Body of pancreas (tissue), 4 donors: ENCODE data around the gene CCER1. TPM values are rescaled to one million over a fixed set of nuclear protein-coding genes. Genes with fewer than 3 reads are reported as not detected.

ENCODE experiments used
- ATAC-seq: fragments of 150-250 bp; one replicate; pipeline ENCODE4 v1.9.1; 2016
- DNase-seq, 4 donors: peaks; one replicate each; pipeline ENCODE4 v3.0.0-alpha.2; 2019
- H3K27ac ChIP-seq, 4 donors: fragments of 200-600 bp; sonication (generic); 1 replicate in 3 of 4; 2 replicates in 1 of 4; pipeline versions ENCODE4 v1.5.1 to v1.6.1; 2016 to 2019; ENCODE audit warnings: mild to moderate bottlenecking in 1 of 4, mixed read lengths in 1 of 4, moderate library complexity in 1 of 4
- H3K27me3 ChIP-seq, 2 donors: fragments of 200-600 bp; sonication (generic); one replicate each; pipeline ENCODE4 v1.6.0; 2016; ENCODE audit warnings: mild to moderate bottlenecking in 1 of 2
- H3K36me3 ChIP-seq, 2 donors: fragments of 200-600 bp; sonication (generic); replicated peaks in 1 of 2; 2 replicates each; pipeline ENCODE4 v1.5.1; 2016; ENCODE audit warnings: low read depth in 2 of 2; ENCODE audit not compliant: insufficient read depth in 1 of 2
- H3K4me1 ChIP-seq: fragments of 200-600 bp; sonication (generic); one replicate; pipeline ENCODE4 v1.6.0; 2016
- H3K4me3 ChIP-seq, 2 donors: fragments of 200-600 bp; sonication (generic); 1 replicate in 1 of 2; 2 replicates in 1 of 2; pipeline ENCODE4 v1.5.1; 2016 to 2019
- H3K9me3 ChIP-seq, 3 donors: fragments of 200-600 bp; sonication (generic); 1 replicate in 2 of 3; 2 replicates in 1 of 3; pipeline ENCODE4 v1.5.1; 2016
- CTCF ChIP-seq, 7 experiments: fragments of 450-650 bp in 4 of 7; fragments of 200-600 bp in 3 of 7; sonication (generic) in 3 of 7; IDR thresholded peaks; one replicate each; pipeline ENCODE4 v1.5.1; 2016 to 2019; ENCODE audit warnings: antibody characterized with exemption in 7 of 7
- POLR2A ChIP-seq, 3 donors: fragments of 450-650 bp; IDR thresholded peaks; one replicate each; pipeline ENCODE4 v1.6.1; 2016; ENCODE audit warnings: antibody characterized with exemption in 3 of 3, mild to moderate bottlenecking in 2 of 3
- WGBS, 2 donors: methylation state at CpG; one replicate each; pipeline ENCODE4 v1.1.5; 2017; 5-methylcytosine and 5-hydroxymethylcytosine counted together
- intact Hi-C: fragments of 100-400 bp; cut with DNase I; formaldehyde crosslinking; loops from one replicate; pipeline ENCODE4 v1.15.1; 2023
- total RNA-seq, 2 donors: library from RNA; depleted of rRNA; stranded (reverse); fragments of >200 nt; gene quantifications; one replicate each; pipeline ENCODE4 v1.1.0, GENCODE V29; 2016

Gene CCER1
- total RNA-seq, 2 donors from 2014 or later, result not detected

DNA sequence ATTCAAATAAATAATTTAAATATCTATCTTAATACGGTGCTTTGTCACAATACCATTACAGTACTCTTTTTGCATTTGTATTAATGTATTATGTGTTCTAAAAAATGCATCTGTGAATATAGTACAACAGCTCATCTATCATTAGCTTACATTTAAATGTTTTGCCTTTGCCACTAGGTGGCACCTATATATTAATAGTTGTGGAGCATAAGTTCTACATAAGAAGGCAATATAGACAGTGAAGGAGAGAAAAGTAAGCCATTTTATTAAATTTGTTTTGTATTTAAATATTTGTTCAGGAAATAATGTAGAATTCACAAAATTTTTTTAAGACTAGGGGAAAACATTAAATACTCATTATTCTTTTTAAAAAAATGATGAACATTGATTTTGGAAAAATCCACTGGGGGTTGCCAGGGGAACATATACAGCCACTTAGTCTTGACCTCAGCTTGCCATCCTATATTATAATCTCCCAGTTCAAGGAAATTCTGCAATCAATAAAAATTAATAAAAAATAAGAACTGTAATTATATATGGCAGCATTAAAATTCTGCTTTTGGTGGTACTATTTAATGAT, 9.8 kb downstream of the CCER1 start:
- H3K27ac ChIP-seq, result no peak overlapping the region
- H3K36me3 ChIP-seq, result no peaks in the 10 kb centered on the region
- TF ChIP-seq CTCF (IDR thresholded peaks at IDR 0.05), result peak in 6 of 7 experiments; percentile 20 to 48 (median 42)
- no peak for TF ChIP-seq POLR2A (IDR thresholded peaks at IDR 0.05)
- H3K9me3 ChIP-seq, result no peaks in the 10 kb centered on the region
- 20 to 24% methylated on average over 1 of the region's 1 CpG for whole genome bisulfite sequencing, 2 donors
- intact Hi-C loops, result no loop called here
- no peaks in the 10 kb centered on the region for H3K27me3 ChIP-seq
- H3K4me1 ChIP-seq, result no peaks in the 10 kb centered on the region
- peak; percentile 30 for ATAC-seq
- no peak for DNase-seq
- no peak overlapping the region for H3K4me3 ChIP-seq

GRCh38 chr12:90943255-90943654, 11.7 kb downstream of the CCER1 start:
- no peaks in the 10 kb centered on the region for H3K36me3 ChIP-seq
- DNase-seq (no peak), ATAC-seq (no peak)
- TF ChIP-seq CTCF (IDR thresholded peaks at IDR 0.05) (no peak), POLR2A (IDR thresholded peaks at IDR 0.05) (no peak)
- H3K9me3 ChIP-seq, result no peaks in the 10 kb centered on the region
- no peak overlapping the region for H3K27ac ChIP-seq
- H3K27me3 ChIP-seq, result no peaks in the 10 kb centered on the region
- intact Hi-C loops, result no loop called here
- WGBS, 2 donors, result 69 to 78% methylated on average over 1 of the region's 1 CpG
- H3K4me1 ChIP-seq, result no peaks in the 10 kb centered on the region
- H3K4me3 ChIP-seq, result no peak overlapping the region

DNA sequence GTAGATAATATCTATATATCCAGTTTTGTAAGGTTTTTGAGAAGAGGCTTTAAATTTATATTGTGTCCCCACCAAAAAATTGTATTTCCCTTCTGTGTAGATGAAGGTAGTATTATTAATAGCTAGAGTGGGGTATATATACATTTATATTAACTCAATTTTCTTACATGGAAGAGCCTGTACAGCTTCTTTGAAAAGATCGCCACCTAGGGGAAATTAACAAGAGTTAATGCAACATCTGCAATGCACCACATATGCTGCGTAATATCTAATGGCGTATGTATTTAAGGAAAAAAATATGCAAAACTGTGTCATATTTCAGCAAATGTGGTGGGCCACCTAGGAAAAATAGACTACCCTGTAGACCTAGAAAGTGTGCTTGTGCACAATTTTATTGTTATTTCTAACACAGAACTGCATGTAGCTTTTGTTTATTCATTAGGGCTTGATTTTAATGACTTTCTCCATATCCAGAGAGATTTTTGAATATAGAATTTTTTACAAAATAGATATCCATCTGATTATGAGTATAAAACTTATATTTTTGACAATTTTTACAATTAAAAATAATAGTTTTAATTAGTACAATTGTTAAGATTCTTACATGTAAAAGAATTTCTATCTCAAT, 14.0 kb downstream of the CCER1 start:
- Histone ChIP-seq H3K4me3 (no peak overlapping the region), H3K4me1 (no peaks in the 10 kb centered on the region), H3K36me3 (no peaks in the 10 kb centered on the region), H3K27me3 (no peaks in the 10 kb centered on the region), H3K27ac (no peak overlapping the region), H3K9me3 (no peaks in the 10 kb centered on the region)
- ATAC-seq (peak; percentile 38), DNase-seq (no peak)
- TF ChIP-seq CTCF (IDR thresholded peaks at IDR 0.05), result peak in 6 of 7 experiments; percentile 34 to 38 (median 36)
- no peak for TF ChIP-seq POLR2A (IDR thresholded peaks at IDR 0.05)
- WGBS, 2 donors, result 27 to 47% methylated on average over 3 of the region's 3 CpGs
- intact Hi-C loops, result no loop called here

GRCh38 chr12:90939382-90939781, 15.6 kb downstream of the CCER1 start:
- H3K27me3 ChIP-seq, result no peaks in the 10 kb centered on the region
- intact Hi-C loops, result no loop called here
- 76 to 81% methylated on average over 1 of the region's 1 CpG for WGBS, 2 donors

More at GRCh38 chr12:90939382-90939781, 15.6 kb downstream of the CCER1 start:
- H3K27ac ChIP-seq, result no peak overlapping the region
- ATAC-seq (no peak), DNase-seq (no peak)
- TF ChIP-seq CTCF (IDR thresholded peaks at IDR 0.05) (no peak), POLR2A (IDR thresholded peaks at IDR 0.05) (no peak)
- H3K9me3 ChIP-seq, result no peaks in the 10 kb centered on the region
- no peak overlapping the region for H3K4me3 ChIP-seq
- H3K4me1 ChIP-seq, result no peaks in the 10 kb centered on the region
- H3K36me3 ChIP-seq, result no peaks in the 10 kb centered on the region
